GM10266 (cell line): ENCODE results near the gene PHETA2.
"Not testable (repeated sequence)": the region's sequence is repeated elsewhere in the genome, so short reads cannot be mapped to it uniquely, and the experiment has no call there.

Source experiments
- DNase-seq: peaks from one replicate; pipeline ENCODE4 v3.0.0; 2012; ENCODE audit errors: extremely low spot score
- TF ChIP-seq, protein P1 (sequence below): IDR thresholded peaks from 2 replicates; pipeline ENCODE4 v1.5.1; 2012; ENCODE audit warnings: mild to moderate bottlenecking, low read depth; ENCODE audit not compliant: control insufficient read depth, insufficient read depth; ENCODE audit errors: missing control alignments

PHETA2 gene

DNA sequence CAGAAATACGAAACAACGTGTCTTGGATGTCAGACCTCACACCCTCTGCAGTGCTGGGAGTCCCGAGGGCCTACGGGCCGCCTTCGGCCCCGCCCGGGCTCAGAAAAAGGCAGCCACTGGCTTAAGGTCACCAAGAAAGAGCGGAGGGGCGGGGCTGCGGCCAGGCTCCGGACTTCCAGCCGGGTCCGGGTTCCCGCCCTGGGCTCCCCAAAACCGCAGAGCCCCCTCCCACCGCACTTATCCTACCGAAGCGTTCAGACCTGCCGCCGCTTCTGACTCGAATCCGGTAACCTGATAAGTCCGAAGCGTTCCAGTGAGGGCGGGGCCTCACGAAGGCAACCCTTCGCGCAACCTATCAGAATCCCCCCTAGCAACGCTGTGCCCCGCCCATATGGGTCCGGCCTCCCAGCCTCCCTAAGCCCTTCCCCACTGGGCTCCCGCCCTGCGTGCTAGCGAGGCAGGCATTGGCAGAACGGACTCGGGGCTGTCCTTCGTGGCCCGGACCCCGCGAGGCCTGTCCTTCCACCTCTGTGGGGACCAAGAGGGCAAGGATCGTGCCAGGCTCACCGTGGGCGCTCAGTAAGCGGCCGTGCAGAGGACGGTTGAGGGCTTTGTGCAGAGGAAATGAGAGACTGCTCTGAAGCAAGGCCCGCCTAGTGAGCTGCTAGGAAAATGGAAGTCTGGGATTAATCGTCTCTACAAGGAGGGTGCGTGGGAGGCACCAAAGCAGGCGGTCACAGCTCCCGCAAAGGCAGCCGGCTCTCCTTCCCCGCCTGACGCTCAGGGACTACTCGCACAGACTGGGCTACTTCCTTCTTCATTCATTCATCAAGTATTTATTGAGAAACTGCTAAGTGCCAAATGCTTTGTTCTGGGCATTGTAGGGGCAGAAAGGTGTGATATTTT, 3.3 kb upstream of the PHETA2 start, which contains the start of gene NAGA:
TSS of gene NAGA (minus strand) at position 296 of the 906 bp plus-strand sequence. CDS start 515 bp downstream, outside the sequence.
- TF ChIP-seq, protein P1, sequence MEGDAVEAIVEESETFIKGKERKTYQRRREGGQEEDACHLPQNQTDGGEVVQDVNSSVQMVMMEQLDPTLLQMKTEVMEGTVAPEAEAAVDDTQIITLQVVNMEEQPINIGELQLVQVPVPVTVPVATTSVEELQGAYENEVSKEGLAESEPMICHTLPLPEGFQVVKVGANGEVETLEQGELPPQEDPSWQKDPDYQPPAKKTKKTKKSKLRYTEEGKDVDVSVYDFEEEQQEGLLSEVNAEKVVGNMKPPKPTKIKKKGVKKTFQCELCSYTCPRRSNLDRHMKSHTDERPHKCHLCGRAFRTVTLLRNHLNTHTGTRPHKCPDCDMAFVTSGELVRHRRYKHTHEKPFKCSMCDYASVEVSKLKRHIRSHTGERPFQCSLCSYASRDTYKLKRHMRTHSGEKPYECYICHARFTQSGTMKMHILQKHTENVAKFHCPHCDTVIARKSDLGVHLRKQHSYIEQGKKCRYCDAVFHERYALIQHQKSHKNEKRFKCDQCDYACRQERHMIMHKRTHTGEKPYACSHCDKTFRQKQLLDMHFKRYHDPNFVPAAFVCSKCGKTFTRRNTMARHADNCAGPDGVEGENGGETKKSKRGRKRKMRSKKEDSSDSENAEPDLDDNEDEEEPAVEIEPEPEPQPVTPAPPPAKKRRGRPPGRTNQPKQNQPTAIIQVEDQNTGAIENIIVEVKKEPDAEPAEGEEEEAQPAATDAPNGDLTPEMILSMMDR: no peak
- DNase-seq: peak; percentile 97

DNA sequence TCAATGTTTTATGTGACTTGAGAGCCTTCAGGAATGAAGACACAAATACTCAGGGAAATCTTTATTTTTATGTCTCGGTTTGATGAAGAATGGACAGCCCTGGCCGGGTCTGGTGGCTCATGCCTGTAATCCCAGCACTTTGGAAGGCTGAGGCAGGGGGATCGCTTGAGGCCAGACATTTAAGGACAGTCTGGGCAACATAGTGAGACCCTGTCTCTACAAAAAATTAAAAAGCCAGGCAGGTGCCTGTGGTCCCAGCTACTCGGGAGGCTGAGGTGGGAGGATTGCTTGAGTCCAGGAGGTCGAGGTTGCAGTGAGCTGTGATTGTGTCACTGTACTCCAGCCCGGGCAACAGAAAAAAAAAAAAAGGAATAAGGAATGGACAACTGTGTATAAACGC, 2.5 kb upstream of the PHETA2 start:
- not testable (repeated sequence) for DNase-seq

DNA sequence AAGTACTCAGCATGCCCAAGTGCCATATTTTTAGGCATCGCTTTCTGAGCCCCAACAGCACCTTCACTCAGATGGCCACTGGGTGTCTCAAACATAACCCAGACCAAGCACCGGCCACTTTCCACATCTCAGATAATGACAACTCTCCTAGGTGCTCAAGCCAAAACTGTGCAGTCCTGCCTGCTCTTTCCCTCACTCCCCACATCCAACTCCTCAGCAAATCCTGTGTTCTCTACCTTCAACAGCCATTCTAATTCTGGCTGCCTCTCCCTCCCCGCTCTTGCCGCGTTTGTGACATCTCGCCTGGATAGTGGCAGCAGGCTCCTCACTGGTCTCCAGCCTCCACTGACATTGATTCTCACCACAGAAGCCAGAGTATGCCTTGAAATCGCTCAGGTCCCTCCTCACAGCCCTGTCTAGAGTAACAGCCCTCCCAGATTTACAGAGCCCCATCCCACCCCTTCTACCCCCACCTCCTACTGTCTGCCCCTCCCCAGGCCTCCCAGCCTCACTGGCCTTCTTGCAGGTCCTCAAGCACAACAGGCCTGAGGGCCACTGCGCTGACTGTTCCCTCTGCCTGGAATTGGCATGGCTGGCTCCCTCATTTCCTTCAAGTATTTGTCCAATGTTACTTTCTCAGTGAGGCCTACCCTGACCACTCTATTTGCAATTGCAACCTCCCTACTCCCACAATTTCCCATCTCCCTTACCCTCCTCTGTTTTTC, 1.3 kb upstream of the PHETA2 start:
- DNase-seq: no peak
- TF ChIP-seq, protein P1: no peak

DNA sequence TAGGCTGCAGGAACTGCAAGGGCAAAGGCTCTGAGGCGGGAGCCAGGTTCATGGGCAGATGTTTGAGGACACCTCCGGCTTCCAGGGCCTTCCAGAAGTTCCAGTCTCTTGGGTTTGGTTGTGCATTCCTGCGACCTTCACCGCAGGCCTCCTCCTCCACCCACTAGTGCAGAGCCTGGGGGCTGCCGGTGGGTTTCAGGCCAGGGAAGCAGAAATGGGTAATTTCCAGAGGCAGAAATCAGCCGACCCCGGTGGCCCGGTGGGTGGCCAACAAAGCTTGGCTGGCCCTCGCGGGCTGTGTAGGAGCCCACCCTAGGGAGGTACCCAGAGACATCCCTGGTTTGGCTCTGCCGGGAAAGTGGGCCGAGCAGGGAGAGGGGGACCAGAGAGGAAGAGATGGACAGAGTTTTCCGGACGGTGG, 417 bp upstream of the PHETA2 start:
- DNase-seq: no peak
- TF ChIP-seq, protein P1: no peak

DNA sequence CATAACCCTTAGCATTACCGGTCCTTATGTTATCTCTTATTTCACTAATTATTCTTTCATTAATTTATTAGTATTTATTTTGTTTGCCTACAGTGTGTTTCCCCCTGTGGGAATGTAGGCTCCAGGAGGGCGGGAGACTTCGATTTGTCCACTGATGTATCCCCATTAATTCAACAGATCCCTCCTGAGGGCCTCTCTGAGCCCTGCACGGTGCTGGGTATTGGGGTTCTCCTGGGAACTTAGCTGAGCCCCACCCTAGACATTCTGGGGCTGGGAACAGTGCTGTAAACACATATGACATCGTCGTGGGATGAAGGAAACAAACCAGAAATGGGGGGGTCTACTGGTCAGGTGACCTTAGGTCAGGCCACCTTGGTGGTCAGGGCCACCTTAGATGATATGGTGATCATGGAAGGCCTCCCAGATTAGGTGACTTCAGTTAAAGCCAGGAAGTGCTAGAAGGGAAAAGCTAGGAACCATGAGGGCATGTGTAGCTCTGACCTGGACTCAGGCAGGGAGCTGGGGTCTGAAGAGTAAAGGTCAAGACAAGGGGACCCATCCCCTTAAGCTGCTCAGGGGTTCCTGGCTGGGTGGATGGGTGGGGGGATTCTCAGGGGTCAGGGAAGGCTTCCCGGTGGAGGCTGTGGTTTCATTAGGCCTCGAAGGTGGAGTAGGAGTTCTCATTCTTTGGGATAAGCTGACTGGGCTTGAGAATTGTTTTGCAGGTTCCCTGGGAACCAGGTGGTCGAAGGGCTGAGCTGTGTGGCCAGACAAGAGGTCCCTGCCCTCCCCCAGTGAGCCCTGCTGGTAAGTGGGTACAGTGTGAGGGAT, 1.0 kb downstream of the PHETA2 start:
- TF ChIP-seq, protein P1: no peak
- DNase-seq: no peak

DNA sequence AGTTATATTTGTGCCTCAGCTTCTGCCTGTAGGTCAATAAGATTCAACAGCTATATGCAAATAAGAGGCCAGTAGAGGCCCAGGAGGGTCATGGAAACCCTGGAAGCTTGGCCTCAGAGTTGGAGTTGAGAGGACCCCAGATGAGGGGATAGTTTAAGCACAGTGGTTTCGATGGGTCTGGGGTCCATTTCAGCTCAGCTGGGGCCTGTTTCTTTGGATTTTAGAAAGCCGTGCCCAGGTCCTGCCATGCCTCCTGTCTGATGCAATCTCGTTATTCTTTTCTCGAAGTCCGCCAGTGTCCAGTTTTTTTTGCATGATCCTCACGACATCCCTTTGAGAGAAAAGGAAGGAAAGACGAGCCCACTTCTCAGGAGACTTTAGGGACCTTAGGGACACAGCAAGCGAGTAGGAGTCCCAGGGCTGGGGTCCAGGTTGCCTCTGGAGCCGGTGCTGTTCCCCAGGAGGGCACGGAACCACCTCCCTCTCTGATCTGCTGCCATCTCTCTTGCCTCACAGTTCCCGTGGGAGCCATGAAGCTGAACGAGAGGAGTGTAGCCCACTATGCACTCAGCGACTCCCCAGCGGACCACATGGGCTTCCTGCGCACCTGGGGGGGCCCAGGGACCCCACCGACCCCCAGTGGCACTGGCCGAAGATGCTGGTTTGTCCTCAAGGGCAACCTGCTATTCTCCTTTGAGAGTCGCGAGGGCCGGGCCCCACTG, 2.9 kb downstream of the PHETA2 start:
- TF ChIP-seq, protein P1: no peak
- DNase-seq: no peak
